ENCODE data around the gene STX8.
"Not testable (repeated sequence)": the region's sequence is repeated elsewhere in the genome, so short reads cannot be mapped to it uniquely, and the experiment has no call there.

The STX8 gene

GRCh38 chr17:9383826-9384225, 191.8 kb downstream of the STX8 start:
- DNase-seq: no peak

GRCh38 chr17:9382626-9383025, 193.0 kb downstream of the STX8 start:
- no peak for DNase-seq

GRCh38 chr17:9381068-9381467, 194.6 kb downstream of the STX8 start:
- DNase-seq: no peak

- DNase-seq: no peak
These were observed 195.3 kb downstream of the STX8 start for GRCh38 chr17:9380361-9380760.

- not testable (repeated sequence) for DNase-seq
These were observed 199.4 kb downstream of the STX8 start for GRCh38 chr17:9376177-9376576.

- no peak for DNase-seq
These were observed 204.6 kb downstream of the STX8 start for GRCh38 chr17:9371019-9371418.

GRCh38 chr17:9370467-9370866, 205.2 kb downstream of the STX8 start:
- DNase-seq: no peak

- no peak for DNase-seq
These were observed 207.0 kb downstream of the STX8 start for GRCh38 chr17:9368631-9369030.

GRCh38 chr17:9367156-9367555, 208.5 kb downstream of the STX8 start:
- no peak for DNase-seq

- DNase-seq: no peak
These were observed 210.7 kb downstream of the STX8 start for GRCh38 chr17:9364837-9365430.

GRCh38 chr17:9363440-9364350, 211.9 kb downstream of the STX8 start:
- DNase-seq: peak in 1 of 5 experiments; percentile 28

GRCh38 chr17:9361188-9361955, 214.2 kb downstream of the STX8 start:
- no peak for DNase-seq

- no peak for DNase-seq
These were observed 214.9 kb downstream of the STX8 start for GRCh38 chr17:9360677-9361081.

- DNase-seq: no peak
These were observed 219.1 kb downstream of the STX8 start for GRCh38 chr17:9356488-9356911.

GRCh38 chr17:9355846-9356245, 219.8 kb downstream of the STX8 start:
- no peak for DNase-seq

GRCh38 chr17:9355231-9355630, 220.4 kb downstream of the STX8 start:
- DNase-seq: not testable (repeated sequence)

GRCh38 chr17:9350080-9350479, 225.5 kb downstream of the STX8 start:
- DNase-seq: no peak

GRCh38 chr17:9346296-9346926, 229.2 kb downstream of the STX8 start:
- no peak for DNase-seq

GRCh38 chr17:9343516-9343915, 232.1 kb downstream of the STX8 start:
- DNase-seq: no peak

GRCh38 chr17:9342225-9342624, 233.4 kb downstream of the STX8 start:
- no peak for DNase-seq

- DNase-seq: no peak
These were observed 235.7 kb downstream of the STX8 start for GRCh38 chr17:9339958-9340357.

GRCh38 chr17:9339482-9339881, 236.1 kb downstream of the STX8 start:
- not testable (repeated sequence) for DNase-seq

- DNase-seq: no peak
These were observed 238.8 kb downstream of the STX8 start for GRCh38 chr17:9336817-9337216.
